ENCODE data around the gene PHACTR3. TPM values are rescaled to one million over a fixed set of nuclear protein-coding genes. Genes with fewer than 3 reads are reported as not detected.

Gene PHACTR3
- total RNA-seq, 1 donor: under 0.01 TPM

DNA sequence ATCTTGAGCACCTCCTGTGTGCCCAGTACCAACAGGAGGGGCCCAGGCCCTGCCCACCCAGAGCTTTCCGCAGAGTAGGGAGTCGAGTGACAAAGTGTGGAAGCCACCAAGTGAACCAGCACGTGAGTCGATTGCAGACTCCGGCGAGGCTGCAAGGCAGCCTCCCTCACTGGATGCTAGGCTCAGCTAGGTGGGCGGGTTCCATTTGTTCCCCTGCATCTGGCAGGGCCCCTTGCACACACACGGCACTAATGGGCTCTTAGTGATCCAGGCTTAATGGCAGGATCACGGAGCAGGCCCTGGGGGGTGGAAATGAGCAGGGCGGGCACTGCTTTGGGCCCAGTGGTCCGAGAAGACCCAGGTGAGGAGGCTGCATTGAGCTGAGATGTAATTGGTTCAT is 140.4 kb downstream of the PHACTR3 start:
- DNase-seq (ENCODE audit: low read depth in 2 of 3, low spot score in 2 of 3): no peak

DNA sequence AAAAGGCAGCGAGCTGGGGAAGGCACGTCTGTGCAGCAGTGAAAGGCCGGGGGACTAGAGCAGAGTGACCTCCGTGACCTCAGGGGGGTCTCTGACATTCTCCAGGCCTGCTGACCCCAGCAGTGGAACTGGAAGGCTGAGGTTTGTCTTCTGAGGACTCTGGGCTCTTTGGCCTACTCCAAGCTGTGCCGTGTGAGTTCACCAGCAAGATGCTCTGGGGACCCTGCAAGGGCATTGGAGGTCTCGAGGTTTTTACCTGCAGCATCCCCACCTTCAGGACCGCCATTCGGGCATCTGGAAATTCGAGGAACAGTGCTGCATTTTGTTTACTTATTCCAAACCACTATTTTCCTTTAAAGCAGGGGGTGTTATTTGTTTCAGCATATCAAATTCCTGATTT is 140.9 kb downstream of the PHACTR3 start:
- no peak for DNase-seq (ENCODE audit: low read depth in 2 of 3, low spot score in 2 of 3)

DNA sequence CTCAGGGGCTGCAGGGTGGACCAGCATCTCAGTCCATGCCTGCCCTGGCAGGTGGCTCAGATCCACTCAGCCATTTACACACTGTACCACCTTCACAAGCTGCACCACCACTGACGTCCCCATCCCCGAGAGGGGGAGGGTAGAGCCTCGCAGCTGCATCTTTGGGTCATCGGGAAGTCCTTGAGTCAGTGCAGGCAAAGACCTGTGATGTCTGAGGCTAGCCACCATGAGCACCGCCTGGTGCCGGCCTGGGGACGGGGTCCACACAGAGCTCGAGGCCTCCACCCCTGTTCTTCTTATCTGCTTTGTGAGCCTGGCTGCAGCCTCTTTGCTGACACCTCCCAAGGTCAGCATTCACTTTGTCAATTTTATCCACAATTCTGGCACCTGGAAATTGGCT is 141.4 kb downstream of the PHACTR3 start:
- no peak for DNase-seq (ENCODE audit: low read depth in 2 of 3, low spot score in 2 of 3)

DNA sequence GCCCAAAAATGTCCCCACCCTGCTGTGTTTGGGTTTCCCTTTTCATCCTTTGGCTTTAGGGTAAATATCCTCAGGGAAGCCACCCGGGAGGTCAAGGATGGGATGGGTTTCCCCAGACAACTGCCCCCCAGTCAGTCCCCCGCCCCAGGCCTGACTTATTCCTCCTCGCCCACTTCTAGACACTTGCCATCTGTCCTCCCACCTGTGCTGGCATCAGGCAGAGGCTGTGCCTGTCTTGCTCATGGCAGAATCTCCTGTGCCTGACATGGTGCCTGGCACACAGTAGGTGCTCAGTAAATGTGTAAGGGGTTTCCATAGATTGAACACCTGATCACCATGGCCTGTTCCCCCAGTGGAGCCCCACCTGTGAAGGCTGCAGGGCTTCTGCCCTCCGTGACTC is 141.8 kb downstream of the PHACTR3 start:
- DNase-seq (ENCODE audit: low read depth in 2 of 3, low spot score in 2 of 3): no peak

DNA sequence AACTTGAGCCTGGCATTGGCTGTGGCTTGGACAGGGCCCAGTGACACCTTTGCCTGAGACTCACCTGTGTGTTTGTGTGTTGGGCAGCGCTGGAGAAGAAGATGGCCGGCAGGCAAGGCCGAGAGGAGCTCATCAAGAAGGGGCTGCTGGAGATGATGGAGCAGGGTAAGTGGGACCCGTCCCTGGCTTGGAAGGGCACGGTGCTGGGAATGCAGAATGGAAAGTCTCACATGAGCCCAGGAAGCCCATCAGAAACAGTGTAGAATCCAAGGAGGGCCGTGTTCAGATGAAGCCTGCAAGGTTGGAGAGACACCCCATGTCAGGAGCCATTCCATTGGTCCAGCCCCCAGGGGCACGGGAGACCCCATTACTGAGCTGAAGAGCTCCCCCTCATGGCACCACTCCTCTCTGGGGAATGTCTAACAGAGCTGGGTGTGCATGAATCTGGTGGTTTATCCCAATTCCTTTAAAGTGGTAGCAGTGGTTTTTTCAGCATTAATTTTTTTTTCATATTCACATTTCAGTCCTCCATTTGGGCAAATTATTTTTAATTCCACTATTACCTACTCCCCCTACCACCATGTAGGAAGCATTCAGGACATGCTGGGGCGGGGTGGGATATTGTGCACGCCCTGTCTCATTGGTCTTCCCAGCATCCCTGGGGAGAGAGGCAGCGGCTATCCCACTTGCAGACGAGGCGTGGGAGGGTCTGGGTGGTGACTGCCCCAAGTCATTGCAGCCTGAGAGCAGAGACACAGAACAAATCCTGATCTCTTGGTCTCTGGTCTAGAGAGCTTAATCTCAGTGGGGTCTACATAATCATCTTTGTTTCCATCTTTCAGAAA is 143.6 kb downstream of the PHACTR3 start:
- DNase-seq (ENCODE audit: low read depth in 2 of 3, low spot score in 2 of 3): no peak

DNA sequence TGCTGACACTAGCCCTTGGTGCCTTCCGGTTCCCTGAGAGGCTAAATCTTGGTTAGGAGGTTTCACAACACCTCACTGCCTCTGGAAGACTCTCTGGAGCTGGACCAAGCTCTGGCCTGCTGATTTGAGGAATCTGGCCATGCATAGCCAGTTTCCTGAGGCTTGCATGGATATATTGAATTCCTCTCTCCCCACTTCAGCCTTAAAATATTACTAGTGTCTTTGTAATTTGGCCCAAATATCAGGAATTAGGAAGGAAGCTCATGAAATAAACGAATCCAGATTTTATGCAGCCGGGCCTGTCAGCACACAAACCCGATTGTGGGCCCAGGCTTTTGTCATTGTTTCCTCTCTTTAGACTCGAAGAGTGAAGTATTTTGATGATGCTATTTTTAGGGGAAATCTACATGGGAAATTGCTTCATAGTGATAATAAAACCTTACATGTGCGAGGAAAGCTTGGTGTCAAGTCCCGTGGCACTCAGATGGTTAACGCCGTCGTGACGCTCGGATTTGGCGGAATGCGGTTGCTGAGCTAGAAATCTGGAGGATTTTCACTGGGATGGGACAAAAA is 144.4 kb downstream of the PHACTR3 start:
- DNase-seq (ENCODE audit: low read depth in 2 of 3, low spot score in 2 of 3): no peak

DNA sequence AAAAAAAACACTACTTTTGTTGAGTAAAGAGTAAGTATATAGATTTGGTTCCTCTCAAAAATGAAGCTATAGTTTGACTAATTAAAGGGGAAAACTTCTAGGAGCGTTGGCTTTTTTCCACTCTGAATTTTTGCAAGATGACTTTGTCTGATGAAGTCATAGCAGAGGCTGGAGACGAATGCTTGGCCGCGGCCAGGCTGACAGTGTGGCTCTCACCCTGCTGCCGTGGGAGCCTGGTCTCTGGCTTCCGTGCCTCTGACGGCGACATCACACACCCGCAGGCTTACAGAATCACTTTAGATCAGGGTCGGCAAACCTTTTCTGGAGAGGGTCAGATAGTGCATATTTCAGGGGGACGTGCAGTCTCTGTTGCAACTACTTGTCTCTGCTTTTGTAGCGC is 145.0 kb downstream of the PHACTR3 start:
- no peak for DNase-seq (ENCODE audit: low read depth in 2 of 3, low spot score in 2 of 3)

DNA sequence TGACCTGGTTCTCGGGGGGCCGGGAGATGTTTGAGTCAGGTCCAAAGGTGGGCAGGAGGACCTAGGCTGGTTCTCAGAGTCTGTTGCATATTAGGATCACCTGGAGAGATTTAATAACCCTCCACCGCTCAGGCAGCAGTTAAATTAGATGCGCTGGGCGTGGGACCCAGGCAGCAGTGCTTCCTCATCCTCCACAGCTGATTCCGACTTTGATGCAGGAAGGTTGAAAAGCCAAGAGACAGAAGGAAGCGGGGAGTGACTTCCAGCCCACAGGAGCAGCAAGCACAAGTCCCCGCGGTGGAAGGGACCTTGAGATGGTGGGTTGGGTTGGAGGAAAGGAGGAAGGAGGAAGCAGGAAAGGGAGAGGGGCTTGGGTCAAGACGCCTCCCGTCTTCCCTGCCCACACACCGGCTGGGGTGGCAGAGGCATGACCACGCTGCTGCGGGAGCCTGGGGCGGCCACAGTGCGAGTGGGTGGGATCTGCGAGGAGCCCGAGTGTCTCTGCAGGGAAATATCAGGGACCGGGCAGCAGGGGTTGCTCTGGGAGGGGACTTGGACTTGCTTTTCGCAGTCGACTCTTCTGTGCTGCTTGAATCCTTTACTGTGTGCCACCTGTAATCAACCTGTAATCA is 146.0 kb downstream of the PHACTR3 start:
- DNase-seq (ENCODE audit: low read depth in 2 of 3, low spot score in 2 of 3): no peak

DNA sequence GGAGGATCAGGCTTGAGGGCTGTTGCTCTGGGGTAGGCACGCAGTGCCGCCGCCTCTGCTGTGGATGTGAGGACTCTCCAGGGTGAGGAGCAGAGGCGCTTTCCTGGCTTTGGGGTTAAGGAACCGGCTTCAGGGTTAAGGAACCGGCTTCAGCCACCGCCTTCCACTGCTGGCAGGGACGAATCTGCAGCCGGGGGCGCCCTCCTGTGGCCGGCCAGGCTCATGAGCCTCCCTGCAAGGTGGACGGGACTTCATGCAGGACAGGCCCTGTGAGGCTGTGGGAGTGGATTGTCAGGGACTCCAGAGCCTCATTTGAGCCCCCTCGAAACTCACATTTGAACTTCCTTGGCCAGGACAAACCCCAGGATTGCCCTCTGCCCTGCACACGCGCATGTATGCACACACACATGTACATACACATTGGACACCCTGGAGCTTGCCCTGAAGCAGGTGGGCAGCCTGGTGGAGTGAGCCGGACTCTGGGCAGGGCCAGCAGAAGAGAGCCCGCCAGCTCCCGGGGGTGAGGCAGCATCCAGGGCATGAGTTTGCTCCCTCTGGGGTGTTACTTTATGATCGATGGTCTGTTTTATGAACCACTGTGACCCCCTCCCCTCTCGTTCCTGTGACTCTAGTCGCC is 146.9 kb downstream of the PHACTR3 start:
- peak in 2 of 3 donors; percentile 36 to 63 for DNase-seq (ENCODE audit: low read depth in 2 of 3, low spot score in 2 of 3)

DNA sequence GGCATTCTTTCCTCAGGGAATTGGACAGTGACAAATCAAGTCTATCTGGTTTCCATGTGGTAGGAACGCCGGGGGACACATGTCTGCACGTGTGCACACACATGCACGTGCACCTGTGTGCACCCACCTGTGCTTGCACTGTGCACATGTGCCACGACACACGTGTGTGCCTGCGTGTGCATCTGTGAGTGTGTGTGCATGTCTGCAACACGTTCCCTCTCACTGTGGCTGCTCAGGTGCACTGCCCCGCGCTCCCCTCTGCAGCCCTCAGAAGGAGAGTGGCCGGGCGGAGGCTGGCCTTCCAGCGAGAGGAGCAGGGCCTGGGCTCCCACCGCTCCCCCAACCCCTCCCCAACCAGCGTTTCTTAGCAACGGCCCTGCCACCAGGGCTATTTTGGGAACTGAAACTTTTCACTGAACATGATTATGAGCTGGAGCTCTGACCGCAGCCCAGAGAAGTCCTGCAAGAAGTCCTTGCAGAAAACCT is 147.8 kb downstream of the PHACTR3 start:
- DNase-seq (ENCODE audit: low read depth in 2 of 3, low spot score in 2 of 3): no peak

DNA sequence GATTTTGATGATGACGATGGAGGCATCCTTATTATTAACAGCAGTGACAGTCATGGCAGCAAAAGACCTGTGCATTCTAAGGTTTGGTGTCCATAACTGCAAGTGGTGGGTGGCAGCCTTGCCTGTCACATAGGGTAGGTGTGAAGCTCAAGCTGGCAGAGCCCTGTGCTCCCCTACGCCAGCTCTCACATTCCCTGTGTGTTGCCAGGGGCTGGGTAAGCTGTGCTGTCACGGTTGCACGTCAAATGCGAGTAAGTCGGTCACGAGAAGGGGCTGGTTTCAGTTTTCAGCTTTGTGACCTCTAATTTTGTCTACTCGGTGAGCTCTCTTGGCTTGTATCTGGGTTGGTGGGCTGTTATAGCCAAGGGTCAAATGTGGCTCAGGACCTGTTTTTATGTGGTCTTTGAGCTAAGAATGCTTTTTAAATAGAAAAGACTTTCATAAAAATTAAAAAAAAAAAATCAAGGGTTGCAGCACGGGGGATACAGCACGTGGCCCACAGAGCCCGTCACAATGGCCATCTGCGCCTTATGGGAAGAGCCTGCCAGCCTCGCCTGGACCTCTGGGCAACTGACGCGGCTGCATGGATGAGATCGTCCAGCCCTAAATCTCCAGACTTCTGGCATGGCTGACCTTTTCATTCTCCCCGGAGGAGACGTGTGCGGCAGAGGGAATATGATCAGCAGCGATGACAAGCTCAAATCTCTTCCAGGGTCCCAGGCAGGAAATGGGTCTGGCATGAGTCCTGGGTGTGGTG is 148.5 kb downstream of the PHACTR3 start:
- peak in 1 of 3 donors; percentile 3 for DNase-seq (ENCODE audit: low read depth in 2 of 3, low spot score in 2 of 3)

DNA sequence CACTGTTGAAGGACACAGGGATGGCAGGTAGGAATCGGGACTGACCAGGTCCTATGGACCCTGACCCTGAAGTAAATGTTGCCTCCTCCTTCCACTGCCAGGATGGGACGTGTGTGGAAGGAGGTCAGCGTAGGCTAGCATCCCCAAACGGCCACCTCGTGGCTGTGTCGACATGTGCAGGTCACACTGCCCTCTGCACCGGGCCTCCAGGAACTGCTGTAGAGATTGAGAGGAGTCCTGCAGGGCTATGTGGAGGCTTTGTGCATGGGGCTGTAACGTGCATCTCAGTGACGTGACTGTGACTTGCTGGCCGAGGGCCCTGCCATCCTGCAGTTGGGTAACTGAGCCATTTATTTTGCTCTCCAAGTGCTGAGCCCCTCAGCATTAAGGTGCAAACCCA is 149.5 kb downstream of the PHACTR3 start:
- no peak for DNase-seq (ENCODE audit: low read depth in 2 of 3, low spot score in 2 of 3)

DNA sequence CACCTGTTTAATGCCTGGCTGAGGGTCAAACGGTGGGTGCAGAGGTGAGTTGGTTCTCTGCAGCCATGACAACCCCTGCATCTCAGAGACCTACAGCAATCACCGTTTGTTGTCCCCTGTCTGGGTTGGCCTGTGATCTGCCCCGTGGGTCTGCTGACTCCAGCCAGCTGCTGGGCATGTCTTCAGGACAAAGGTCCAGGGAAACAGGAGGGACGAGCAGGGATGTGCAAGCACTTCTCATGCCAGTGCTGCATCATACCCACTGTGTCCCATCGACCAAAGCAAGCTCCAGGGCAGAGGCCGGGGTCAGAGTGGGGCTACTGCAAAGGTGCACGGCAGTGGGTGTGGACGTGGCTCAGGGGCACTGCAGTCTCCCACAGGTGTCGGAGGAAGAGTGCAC is 150.2 kb downstream of the PHACTR3 start:
- no peak for DNase-seq (ENCODE audit: low read depth in 2 of 3, low spot score in 2 of 3)

DNA sequence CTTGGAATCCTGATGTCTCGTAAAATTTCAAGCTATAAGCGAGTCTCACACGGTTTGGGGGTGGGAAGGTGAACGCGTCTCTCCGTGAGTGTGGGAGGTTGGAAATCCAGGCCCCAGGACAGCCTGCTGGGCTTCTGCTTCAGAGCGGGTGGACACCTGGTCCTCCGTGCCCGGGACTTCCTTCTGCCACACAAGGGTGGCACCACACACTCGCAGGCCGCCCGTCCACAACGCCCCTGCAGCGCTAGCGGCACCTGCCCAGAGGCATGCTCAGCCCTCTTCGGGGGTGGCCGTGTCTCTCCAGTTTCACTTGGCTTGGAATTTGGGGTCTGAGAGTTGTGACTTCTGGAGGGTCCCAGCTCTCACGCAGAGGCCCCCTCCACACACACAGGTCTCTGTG is 151.9 kb downstream of the PHACTR3 start:
- no peak for DNase-seq (ENCODE audit: low read depth in 2 of 3, low spot score in 2 of 3)

DNA sequence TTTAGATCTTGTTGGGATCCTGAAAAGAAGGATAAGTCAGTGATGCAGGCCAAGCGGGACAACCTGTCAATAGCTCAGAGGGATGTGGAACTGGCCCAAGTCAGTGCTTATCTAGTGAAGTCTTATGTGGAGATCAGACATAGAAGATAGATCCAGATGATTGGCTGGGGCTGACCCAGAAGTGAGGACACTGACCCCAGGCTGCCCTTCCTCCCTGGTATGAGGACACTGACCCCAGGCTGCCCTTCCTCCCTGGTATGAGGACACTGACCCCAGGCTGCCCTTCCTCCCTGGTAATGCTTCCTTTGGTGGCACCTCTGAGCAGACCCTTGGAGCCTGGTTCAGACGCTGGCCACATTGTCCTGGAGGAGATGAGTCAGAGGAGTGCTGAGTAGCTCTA is 159.7 kb downstream of the PHACTR3 start:
- DNase-seq (ENCODE audit: low read depth in 2 of 3, low spot score in 2 of 3): no peak

DNA sequence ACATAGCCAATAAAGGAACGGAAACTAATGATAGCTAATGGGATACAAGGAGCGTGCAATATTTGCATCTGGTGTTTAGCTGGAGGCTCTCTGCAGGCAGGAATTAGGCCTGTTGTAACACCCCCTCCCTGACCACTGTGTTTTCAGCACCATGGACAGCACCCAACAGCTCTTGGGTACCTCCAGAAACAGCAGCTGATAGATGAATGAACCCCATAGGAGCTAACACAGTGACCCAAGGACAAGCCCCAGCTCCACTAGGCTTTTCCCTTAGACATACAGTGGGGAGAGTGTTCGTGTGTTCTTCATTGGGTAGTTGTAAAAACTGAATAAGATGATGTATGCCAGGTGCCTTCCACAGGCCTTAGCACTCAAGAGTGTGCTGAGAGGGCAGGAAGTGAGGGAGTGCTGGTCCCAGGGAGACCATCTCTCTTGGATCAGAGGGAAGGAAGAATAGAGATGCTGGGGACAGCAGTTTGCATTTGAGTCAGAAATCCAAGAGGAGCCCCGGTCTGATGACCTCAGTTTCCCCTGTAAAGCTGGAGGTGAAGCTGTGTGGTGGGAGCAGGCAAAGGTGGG is 161.3 kb downstream of the PHACTR3 start:
- peak in 2 of 3 donors; percentile 11 to 46 for DNase-seq (ENCODE audit: low read depth in 2 of 3, low spot score in 2 of 3)

DNA sequence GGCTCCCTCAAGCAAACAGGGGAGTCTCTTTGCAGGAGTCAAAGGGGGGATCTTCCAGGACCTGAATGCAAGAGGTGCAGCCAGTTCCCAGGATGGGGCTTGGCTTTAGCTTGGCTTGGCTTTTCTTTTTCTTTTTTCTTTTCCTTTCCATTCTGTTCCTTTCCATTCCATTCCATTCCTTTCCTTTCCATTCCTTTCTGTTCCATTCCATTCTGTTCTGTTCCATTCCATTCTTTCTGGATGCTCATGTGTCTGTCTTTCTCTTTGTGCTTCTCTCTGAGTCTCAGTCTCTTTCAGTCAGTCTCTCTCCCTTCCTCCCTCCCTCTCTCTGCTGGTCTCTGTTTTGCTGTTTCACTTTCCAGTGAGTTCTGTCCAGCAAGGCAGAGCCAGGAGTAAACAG is 163.3 kb downstream of the PHACTR3 start:
- no peak for DNase-seq (ENCODE audit: low read depth in 2 of 3, low spot score in 2 of 3)

DNA sequence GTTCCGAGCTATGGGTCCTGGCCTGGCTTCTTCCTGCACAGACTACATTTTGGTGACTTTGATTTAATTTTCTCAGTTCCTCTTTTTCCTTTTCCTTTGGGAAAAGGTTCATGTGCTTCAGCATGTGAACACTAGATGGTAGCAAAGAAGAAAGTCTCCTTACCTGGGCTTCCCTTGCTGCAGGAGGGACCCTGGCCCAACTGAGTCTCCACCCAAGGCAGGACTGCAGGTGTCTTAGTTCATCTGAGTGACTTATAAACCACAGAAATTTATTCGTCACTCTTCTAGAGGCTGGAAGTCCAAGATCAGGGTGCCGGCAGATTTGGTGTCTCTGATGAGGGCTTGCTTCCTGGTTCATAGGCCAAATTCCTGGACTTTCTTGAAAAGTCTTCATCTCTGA is 165.9 kb downstream of the PHACTR3 start:
- no peak for DNase-seq (ENCODE audit: low read depth in 2 of 3, low spot score in 2 of 3)

DNA sequence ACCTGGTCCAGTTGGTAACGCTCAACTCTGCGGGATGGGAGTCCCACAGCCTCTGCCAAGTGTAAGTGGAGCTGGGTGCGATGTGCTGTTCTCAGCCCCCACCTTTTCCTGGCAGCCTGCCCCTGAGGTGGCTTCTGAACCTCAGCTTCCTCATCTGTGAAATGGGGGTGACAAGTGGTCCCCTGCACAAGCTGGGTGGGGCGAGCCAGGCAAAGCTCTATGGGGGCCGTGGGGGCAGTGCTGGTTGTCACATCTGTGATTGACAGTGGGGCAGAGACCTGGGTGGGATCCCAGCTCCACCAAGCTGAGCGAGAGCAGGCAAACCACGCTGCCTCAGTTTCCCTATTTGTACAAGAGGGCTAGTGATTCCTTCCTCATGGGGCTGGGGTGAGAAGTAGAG is 166.5 kb downstream of the PHACTR3 start:
- DNase-seq (ENCODE audit: low read depth in 2 of 3, low spot score in 2 of 3): no peak
